ENCODE data around the gene IFNA2. TPM values are rescaled to one million over a fixed set of nuclear protein-coding genes. Genes with fewer than 3 reads are reported as not detected.
"Not testable (repeated sequence)": the region's sequence is repeated elsewhere in the genome, so short reads cannot be mapped to it uniquely, and the experiment has no call there.

The IFNA2 gene
- polyA plus RNA-seq, 1 donor = not detected

GRCh38 chr9:21381448-21382339 is 3.5 kb downstream of the IFNA2 start:
- Histone ChIP-seq H3K9me3 (ENCODE audit: control insufficient read depth, low read depth, low read length) (no peaks in the 10 kb centered on the region), H3K27me3 (ENCODE audit: control insufficient read depth, insufficient read depth, low read length) (peaks cover 9% of the 10 kb centered on the region), H3K4me1 (ENCODE audit: control insufficient read depth, insufficient read depth, low read length) (no peaks in the 10 kb centered on the region), H3K27ac (ENCODE audit: low read length) (no peak overlapping the region), H3K36me3 (ENCODE audit: control insufficient read depth, insufficient read depth, low read length) (no peaks in the 10 kb centered on the region), H3K4me3 (ENCODE audit: low read length) (no peak overlapping the region)
- WGBS (ENCODE audit: insufficient coverage, low lambda C conversion rate) = no CpG with 5 or more reads among the region's 5 CpGs
- DNase-seq = no peak

GRCh38 chr9:21371467-21371866 is 13.7 kb downstream of the IFNA2 start:
- H3K4me1 ChIP-seq (ENCODE audit: control insufficient read depth, insufficient read depth, low read length); H3K27me3 ChIP-seq (ENCODE audit: control insufficient read depth, insufficient read depth, low read length); H3K27ac ChIP-seq (ENCODE audit: low read length); H3K9me3 ChIP-seq (ENCODE audit: control insufficient read depth, low read depth, low read length); H3K36me3 ChIP-seq (ENCODE audit: control insufficient read depth, insufficient read depth, low read length); DNase-seq; H3K4me3 ChIP-seq (ENCODE audit: low read length): not testable (repeated sequence)
- WGBS (ENCODE audit: insufficient coverage, low lambda C conversion rate) = no CpG with 5 or more reads among the region's 4 CpGs

GRCh38 chr9:21367957-21368356 is 17.2 kb downstream of the IFNA2 start, which contains the start of gene IFNA13:
Gene IFNA13, minus strand, starts transcription at chr9:21368057. Its CDS starts 47 bp downstream, at chr9:21368010.
- H3K27ac ChIP-seq (ENCODE audit: low read length) = no peak within 1 kb of the TSS
- H3K9me3 ChIP-seq (ENCODE audit: control insufficient read depth, low read depth, low read length) = no peaks in the 10 kb centered on the region
- H3K27me3 ChIP-seq (ENCODE audit: control insufficient read depth, insufficient read depth, low read length) = peaks cover 3% of the 10 kb centered on the region
- no peak for DNase-seq
- H3K4me1 ChIP-seq (ENCODE audit: control insufficient read depth, insufficient read depth, low read length) = no peaks in the 10 kb centered on the region
- WGBS (ENCODE audit: insufficient coverage, low lambda C conversion rate) = 87% methylated on average over 2 of the region's 3 CpGs
- H3K36me3 ChIP-seq (ENCODE audit: control insufficient read depth, insufficient read depth, low read length) = no peaks in the 10 kb centered on the region
- no peak within 1 kb of the TSS for H3K4me3 ChIP-seq (ENCODE audit: low read length)

GRCh38 chr9:21367169-21367568 is 18.0 kb downstream of the IFNA2 start:
- not testable (repeated sequence) for H3K4me1 ChIP-seq (ENCODE audit: control insufficient read depth, insufficient read depth, low read length); H3K36me3 ChIP-seq (ENCODE audit: control insufficient read depth, insufficient read depth, low read length); DNase-seq; H3K27ac ChIP-seq (ENCODE audit: low read length); H3K4me3 ChIP-seq (ENCODE audit: low read length); H3K27me3 ChIP-seq (ENCODE audit: control insufficient read depth, insufficient read depth, low read length); H3K9me3 ChIP-seq (ENCODE audit: control insufficient read depth, low read depth, low read length)
- no CpG with 5 or more reads among the region's 2 CpGs for WGBS (ENCODE audit: insufficient coverage, low lambda C conversion rate)

- DNase-seq = no peak
- no peak overlapping the region for H3K4me3 ChIP-seq (ENCODE audit: low read length)
- H3K27ac ChIP-seq (ENCODE audit: low read length) = no peak overlapping the region
- peaks cover 3% of the 10 kb centered on the region for H3K27me3 ChIP-seq (ENCODE audit: control insufficient read depth, insufficient read depth, low read length)
- H3K9me3 ChIP-seq (ENCODE audit: control insufficient read depth, low read depth, low read length) = no peaks in the 10 kb centered on the region
- WGBS (ENCODE audit: insufficient coverage, low lambda C conversion rate) = no CpG with 5 or more reads among the region's 8 CpGs
- no peaks in the 10 kb centered on the region for H3K36me3 ChIP-seq (ENCODE audit: control insufficient read depth, insufficient read depth, low read length)
- no peaks in the 10 kb centered on the region for H3K4me1 ChIP-seq (ENCODE audit: control insufficient read depth, insufficient read depth, low read length)
Observed at GRCh38 chr9:21362287-21362686, 22.9 kb downstream of the IFNA2 start.

GRCh38 chr9:21357479-21358460 is 27.4 kb downstream of the IFNA2 start:
- H3K9me3 ChIP-seq (ENCODE audit: control insufficient read depth, low read depth, low read length) = no peaks in the 10 kb centered on the region
- no peak overlapping the region for H3K4me3 ChIP-seq (ENCODE audit: low read length)
- no peaks in the 10 kb centered on the region for H3K36me3 ChIP-seq (ENCODE audit: control insufficient read depth, insufficient read depth, low read length)
- no peaks in the 10 kb centered on the region for H3K4me1 ChIP-seq (ENCODE audit: control insufficient read depth, insufficient read depth, low read length)
- 81% methylated on average over 4 of the region's 7 CpGs for WGBS (ENCODE audit: insufficient coverage, low lambda C conversion rate)
- no peak overlapping the region for H3K27ac ChIP-seq (ENCODE audit: low read length)
- H3K27me3 ChIP-seq (ENCODE audit: control insufficient read depth, insufficient read depth, low read length) = no peaks in the 10 kb centered on the region
- no peak for DNase-seq

- H3K4me1 ChIP-seq (ENCODE audit: control insufficient read depth, insufficient read depth, low read length) = no peaks in the 10 kb centered on the region
- no peaks in the 10 kb centered on the region for H3K9me3 ChIP-seq (ENCODE audit: control insufficient read depth, low read depth, low read length)
- peaks cover 6% of the 10 kb centered on the region for H3K27me3 ChIP-seq (ENCODE audit: control insufficient read depth, insufficient read depth, low read length)
- DNase-seq = no peak
- H3K27ac ChIP-seq (ENCODE audit: low read length) = no peak within 1 kb of the TSS
- no peak within 1 kb of the TSS for H3K4me3 ChIP-seq (ENCODE audit: low read length)
- no peaks in the 10 kb centered on the region for H3K36me3 ChIP-seq (ENCODE audit: control insufficient read depth, insufficient read depth, low read length)
- 100% methylated on average over 1 of the region's 1 CpG for WGBS (ENCODE audit: insufficient coverage, low lambda C conversion rate)
Observed at GRCh38 chr9:21350787-21351186, 34.4 kb downstream of the IFNA2 start, which contains the start of gene IFNA6. Gene IFNA6, minus strand, starts transcription at chr9:21350887. Its CDS starts 0 bp downstream, at chr9:21350887.

GRCh38 chr9:21348430-21348970 is 36.7 kb downstream of the IFNA2 start:
- no peaks in the 10 kb centered on the region for H3K36me3 ChIP-seq (ENCODE audit: control insufficient read depth, insufficient read depth, low read length)
- no peak overlapping the region for H3K27ac ChIP-seq (ENCODE audit: low read length)
- no CpG with 5 or more reads among the region's 3 CpGs for WGBS (ENCODE audit: insufficient coverage, low lambda C conversion rate)
- peaks cover 6% of the 10 kb centered on the region for H3K27me3 ChIP-seq (ENCODE audit: control insufficient read depth, insufficient read depth, low read length)
- no peaks in the 10 kb centered on the region for H3K4me1 ChIP-seq (ENCODE audit: control insufficient read depth, insufficient read depth, low read length)
- DNase-seq = no peak
- H3K4me3 ChIP-seq (ENCODE audit: low read length) = no peak overlapping the region
- no peaks in the 10 kb centered on the region for H3K9me3 ChIP-seq (ENCODE audit: control insufficient read depth, low read depth, low read length)

GRCh38 chr9:21340735-21341134 is 44.5 kb downstream of the IFNA2 start:
- Histone ChIP-seq H3K36me3 (ENCODE audit: control insufficient read depth, insufficient read depth, low read length) (no peaks in the 10 kb centered on the region), H3K9me3 (ENCODE audit: control insufficient read depth, low read depth, low read length) (no peaks in the 10 kb centered on the region), H3K27ac (ENCODE audit: low read length) (no peak overlapping the region), H3K27me3 (ENCODE audit: control insufficient read depth, insufficient read depth, low read length) (peaks cover 6% of the 10 kb centered on the region), H3K4me1 (ENCODE audit: control insufficient read depth, insufficient read depth, low read length) (no peaks in the 10 kb centered on the region), H3K4me3 (ENCODE audit: low read length) (no peak overlapping the region)
- no CpG with 5 or more reads among the region's 4 CpGs for WGBS (ENCODE audit: insufficient coverage, low lambda C conversion rate)
- no peak for DNase-seq

- Histone ChIP-seq H3K4me1 (ENCODE audit: control insufficient read depth, insufficient read depth, low read length) (peaks cover 10% of the 10 kb centered on the region), H3K27ac (ENCODE audit: low read length) (no peak overlapping the region), H3K9me3 (ENCODE audit: control insufficient read depth, low read depth, low read length) (no peaks in the 10 kb centered on the region), H3K27me3 (ENCODE audit: control insufficient read depth, insufficient read depth, low read length) (peaks cover 6% of the 10 kb centered on the region), H3K36me3 (ENCODE audit: control insufficient read depth, insufficient read depth, low read length) (peaks cover 5% of the 10 kb centered on the region), H3K4me3 (ENCODE audit: low read length) (no peak overlapping the region)
- no peak for DNase-seq
Observed at GRCh38 chr9:21336457-21336856, 48.7 kb downstream of the IFNA2 start.
